Measurements from ENCODE around the gene CASZ1.

The CASZ1 gene

GRCh38 chr1:10777749-10778574 is 18.5 kb downstream of the CASZ1 start:
- no peak overlapping the region for H3K4me3 ChIP-seq (ENCODE audit: low read depth, low read length)

GRCh38 chr1:10776190-10776905 is 20.1 kb downstream of the CASZ1 start:
- H3K4me3 ChIP-seq (ENCODE audit: low read depth, low read length) = no peak overlapping the region

- H3K4me3 ChIP-seq (ENCODE audit: low read depth, low read length) = no peak overlapping the region
These were observed 20.7 kb downstream of the CASZ1 start for GRCh38 chr1:10775763-10776162.

GRCh38 chr1:10774615-10775310 is 21.7 kb downstream of the CASZ1 start:
- H3K4me3 ChIP-seq (ENCODE audit: low read depth, low read length) = no peak overlapping the region

GRCh38 chr1:10773851-10774614 is 22.4 kb downstream of the CASZ1 start:
- no peak overlapping the region for H3K4me3 ChIP-seq (ENCODE audit: low read depth, low read length)

- H3K4me3 ChIP-seq (ENCODE audit: low read depth, low read length) = no peak overlapping the region
These were observed 23.1 kb downstream of the CASZ1 start for GRCh38 chr1:10773376-10773775.

GRCh38 chr1:10772711-10773110 is 23.7 kb downstream of the CASZ1 start:
- no peak overlapping the region for H3K4me3 ChIP-seq (ENCODE audit: low read depth, low read length)

- no peak overlapping the region for H3K4me3 ChIP-seq (ENCODE audit: low read depth, low read length)
These were observed 24.7 kb downstream of the CASZ1 start for GRCh38 chr1:10771789-10772188.

- H3K4me3 ChIP-seq (ENCODE audit: low read depth, low read length) = no peak overlapping the region
These were observed 27.9 kb downstream of the CASZ1 start for GRCh38 chr1:10768552-10768951.

- H3K4me3 ChIP-seq (ENCODE audit: low read depth, low read length) = no peak overlapping the region
These were observed 29.2 kb downstream of the CASZ1 start for GRCh38 chr1:10767282-10767681.

- H3K4me3 ChIP-seq (ENCODE audit: low read depth, low read length) = no peak overlapping the region
These were observed 30.5 kb downstream of the CASZ1 start for GRCh38 chr1:10765734-10766478.

- H3K4me3 ChIP-seq (ENCODE audit: low read depth, low read length) = no peak overlapping the region
These were observed 31.1 kb downstream of the CASZ1 start for GRCh38 chr1:10765304-10765703.

GRCh38 chr1:10764296-10764798 is 32.1 kb downstream of the CASZ1 start:
- no peak overlapping the region for H3K4me3 ChIP-seq (ENCODE audit: low read depth, low read length)

GRCh38 chr1:10762875-10763274 is 33.6 kb downstream of the CASZ1 start:
- H3K4me3 ChIP-seq (ENCODE audit: low read depth, low read length) = no peak overlapping the region

- no peak overlapping the region for H3K4me3 ChIP-seq (ENCODE audit: low read depth, low read length)
These were observed 34.3 kb downstream of the CASZ1 start for GRCh38 chr1:10762153-10762523.

- no peak overlapping the region for H3K4me3 ChIP-seq (ENCODE audit: low read depth, low read length)
These were observed 34.8 kb downstream of the CASZ1 start for GRCh38 chr1:10761503-10762152.

GRCh38 chr1:10760566-10761502 is 35.6 kb downstream of the CASZ1 start:
- H3K4me3 ChIP-seq (ENCODE audit: low read depth, low read length) = no peak overlapping the region

- no peak overlapping the region for H3K4me3 ChIP-seq (ENCODE audit: low read depth, low read length)
These were observed 36.8 kb downstream of the CASZ1 start for GRCh38 chr1:10759413-10760200.

Data from iPS-11a (cell line).